ENCODE results near the gene PARD6B.

DNA sequence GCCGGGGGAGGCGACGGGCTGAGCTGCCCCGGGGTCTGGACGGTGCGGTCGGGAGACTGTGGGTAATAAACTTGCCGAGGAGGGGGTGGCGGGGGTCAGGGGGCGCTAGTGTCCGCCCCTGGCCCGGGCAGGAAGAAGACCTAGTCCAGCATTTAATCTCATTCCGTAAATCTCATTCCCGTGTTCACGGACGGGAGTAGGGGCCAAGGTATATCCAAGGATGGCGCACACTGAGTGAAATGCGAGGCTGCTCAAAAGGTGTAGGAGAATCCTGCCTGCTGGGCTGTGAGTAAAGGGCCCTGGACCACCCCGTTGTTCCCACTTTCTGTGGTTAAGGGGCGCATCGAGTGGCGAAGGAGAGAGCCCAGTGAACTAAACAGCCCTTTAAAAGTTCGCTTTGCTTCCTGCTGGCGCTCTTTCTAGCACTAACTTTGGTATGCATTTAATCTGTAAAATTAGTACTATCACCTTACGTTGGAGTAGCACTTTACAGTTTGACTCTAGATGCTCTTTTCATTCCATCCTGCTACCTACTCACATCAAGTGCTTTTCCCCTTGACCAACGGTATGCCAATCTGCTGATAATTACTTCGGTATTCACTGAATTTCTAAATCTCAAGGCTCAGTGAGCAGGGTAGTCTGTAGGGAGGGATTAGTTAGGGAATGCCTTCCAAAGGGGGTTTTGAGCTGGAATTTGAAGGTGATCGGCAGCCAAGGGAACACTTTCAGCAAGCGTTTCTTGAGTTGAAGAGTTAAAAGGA lies 730 bp downstream of the PARD6B start:
- no peak for TF ChIP-seq CTCF (IDR thresholded peaks at IDR 0.05)
- no peak for TF ChIP-seq EZH2 (IDR thresholded peaks at IDR 0.05)
- TF ChIP-seq EZH2phosphoT487 (IDR thresholded peaks at IDR 0.05) = no peak
